Globus pallidus (tissue), 1 donor: ENCODE measurements around the gene TTC16.

Source experiments
- DNase-seq: peaks from one replicate; pipeline ENCODE4 v3.0.0-alpha.2; 2015; ENCODE audit warnings: low spot score

Gene TTC16

GRCh38 chr9:127698985-127699670 is 16.8 kb upstream of the TTC16 start:
- DNase-seq, result peak; percentile 97

- no peak for DNase-seq
Measured at GRCh38 chr9:127700140-127700539, 15.7 kb upstream of the TTC16 start.

GRCh38 chr9:127700594-127701255 is 15.2 kb upstream of the TTC16 start:
- no peak for DNase-seq

- DNase-seq, result no peak
Measured at GRCh38 chr9:127703289-127703946, 12.5 kb upstream of the TTC16 start.

- no peak for DNase-seq
Measured at GRCh38 chr9:127705577-127706379, 10.1 kb upstream of the TTC16 start.

GRCh38 chr9:127706836-127707241 is 9.0 kb upstream of the TTC16 start, which contains the start of gene CFAP157:
CFAP157 (plus strand) TSS chr9:127706988; CDS start chr9:127707032, 44 bp downstream.
- DNase-seq, result no peak

GRCh38 chr9:127707766-127708165 is 8.1 kb upstream of the TTC16 start:
- DNase-seq, result no peak

GRCh38 chr9:127708952-127709587 is 6.8 kb upstream of the TTC16 start:
- no peak for DNase-seq

- no peak for DNase-seq
Measured at GRCh38 chr9:127710204-127710783, 5.6 kb upstream of the TTC16 start.

GRCh38 chr9:127711226-127711701 is 4.6 kb upstream of the TTC16 start:
- no peak for DNase-seq

GRCh38 chr9:127711831-127712274 is 4.0 kb upstream of the TTC16 start:
- no peak for DNase-seq

GRCh38 chr9:127712371-127712770 is 3.5 kb upstream of the TTC16 start:
- no peak for DNase-seq

- no peak for DNase-seq
Measured at GRCh38 chr9:127712867-127713266, 3.0 kb upstream of the TTC16 start.

GRCh38 chr9:127714020-127714750 is 1.7 kb upstream of the TTC16 start:
- no peak for DNase-seq

GRCh38 chr9:127714951-127715469 is 869 bp upstream of the TTC16 start:
- DNase-seq, result no peak

GRCh38 chr9:127716412-127716811 is 533 bp downstream of the TTC16 start:
- DNase-seq, result no peak

- DNase-seq, result no peak
Measured at GRCh38 chr9:127717766-127718165, 1.9 kb downstream of the TTC16 start.

GRCh38 chr9:127720031-127720864 is 4.4 kb downstream of the TTC16 start:
- no peak for DNase-seq

- DNase-seq, result no peak
Measured at GRCh38 chr9:127720865-127721227, 5.0 kb downstream of the TTC16 start.
